GM12864 (cell line): ENCODE measurements around the gene KIF16B.
"Not testable (repeated sequence)": the region's sequence is repeated elsewhere in the genome, so short reads cannot be mapped to it uniquely, and the experiment has no call there.

Source experiments
- DNase-seq: peaks from one replicate; pipeline ENCODE4 v3.0.0-alpha.2; 2011; ENCODE audit warnings: low read depth
- H3K4me3 ChIP-seq: 2 replicates; pipeline ENCODE4 v1.5.1; 2011; ENCODE audit warnings: mild to moderate bottlenecking, low read depth, low read length, control low read depth
- CTCF ChIP-seq: IDR thresholded peaks from 2 replicates; pipeline ENCODE4 v1.5.1; 2011; ENCODE audit warnings: low read depth, mild to moderate bottlenecking, moderate library complexity, low read length, control low read depth, inconsistent platforms; ENCODE audit errors: missing control alignments

Gene KIF16B

GRCh38 chr20:16262594-16262993, 310.7 kb downstream of the KIF16B start:
- H3K4me3 ChIP-seq: no peak overlapping the region
- TF ChIP-seq CTCF: no peak
- no peak for DNase-seq

GRCh38 chr20:16261733-16262273, 311.4 kb downstream of the KIF16B start:
- no peak for TF ChIP-seq CTCF
- no peak for DNase-seq
- H3K4me3 ChIP-seq: no peak overlapping the region

- no peak overlapping the region for H3K4me3 ChIP-seq
- no peak for DNase-seq
- no peak for TF ChIP-seq CTCF
These were observed 312.3 kb downstream of the KIF16B start for GRCh38 chr20:16260911-16261310.

GRCh38 chr20:16260133-16260532, 313.1 kb downstream of the KIF16B start:
- H3K4me3 ChIP-seq: not testable (repeated sequence)

GRCh38 chr20:16258766-16259165, 314.5 kb downstream of the KIF16B start:
- no peak for DNase-seq
- no peak overlapping the region for H3K4me3 ChIP-seq
- TF ChIP-seq CTCF: no peak

More at GRCh38 chr20:16260133-16260532, 313.1 kb downstream of the KIF16B start:
- not testable (repeated sequence) for DNase-seq

GRCh38 chr20:16257813-16258430, 315.3 kb downstream of the KIF16B start:
- DNase-seq: no peak
- no peak overlapping the region for H3K4me3 ChIP-seq
- TF ChIP-seq CTCF: no peak

GRCh38 chr20:16257021-16257420, 316.2 kb downstream of the KIF16B start:
- no peak for DNase-seq
- TF ChIP-seq CTCF: no peak
- H3K4me3 ChIP-seq: no peak overlapping the region
